Mucosa of stomach (tissue), 1 donor: Measurements from ENCODE around the gene SYMPK.

ENCODE experiments used
- H3K27me3 ChIP-seq: one replicate; pipeline ENCODE4 v1.7.0; 2013; ENCODE audit warnings: mild to moderate bottlenecking, low read length; ENCODE audit not compliant: control insufficient read depth, insufficient read depth
- H3K36me3 ChIP-seq: one replicate; pipeline ENCODE4 v1.7.0; 2013; ENCODE audit warnings: low read length; ENCODE audit not compliant: control insufficient read depth, insufficient read depth
- H3K4me1 ChIP-seq: one replicate; pipeline ENCODE4 v1.7.0; 2013; ENCODE audit warnings: mild to moderate bottlenecking, low read length; ENCODE audit not compliant: control insufficient read depth, insufficient read depth
- H3K4me3 ChIP-seq: one replicate; pipeline ENCODE4 v1.7.0; 2013; ENCODE audit warnings: low read length
- H3K9ac ChIP-seq: one replicate; pipeline ENCODE4 v1.7.0; 2013; ENCODE audit warnings: mild to moderate bottlenecking, low read length, moderate library complexity
- H3K9me3 ChIP-seq: one replicate; pipeline ENCODE4 v1.7.0; 2013; ENCODE audit warnings: mild to moderate bottlenecking, low read length, moderate library complexity; ENCODE audit not compliant: control insufficient read depth
- donor health status: Pancreatic carcinoma.

Gene SYMPK

DNA sequence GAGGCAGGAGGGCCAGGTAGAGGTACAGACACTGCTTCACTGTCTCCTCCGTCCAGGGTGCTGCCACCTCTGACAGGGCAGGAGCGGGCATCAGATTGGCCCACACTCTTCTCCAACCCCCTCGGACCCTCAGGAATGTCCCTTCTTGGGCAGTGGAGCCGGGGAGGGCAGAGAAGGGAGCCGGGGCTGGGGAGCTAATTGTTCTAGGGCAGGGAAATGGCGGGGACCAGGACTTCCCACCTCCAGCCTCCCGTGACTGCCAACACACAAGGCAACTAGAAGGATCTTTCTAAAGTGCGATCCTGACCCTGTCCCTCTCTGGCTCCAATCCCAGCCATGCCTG, 37.7 kb downstream of the SYMPK start:
- Histone ChIP-seq H3K4me1 (peaks cover 11% of the 10 kb centered on the region), H3K4me3 (no peak overlapping the region), H3K36me3 (peaks cover 18% of the 10 kb centered on the region), H3K9me3 (no peaks in the 10 kb centered on the region), H3K27me3 (no peaks in the 10 kb centered on the region), H3K9ac (no peak overlapping the region)

DNA sequence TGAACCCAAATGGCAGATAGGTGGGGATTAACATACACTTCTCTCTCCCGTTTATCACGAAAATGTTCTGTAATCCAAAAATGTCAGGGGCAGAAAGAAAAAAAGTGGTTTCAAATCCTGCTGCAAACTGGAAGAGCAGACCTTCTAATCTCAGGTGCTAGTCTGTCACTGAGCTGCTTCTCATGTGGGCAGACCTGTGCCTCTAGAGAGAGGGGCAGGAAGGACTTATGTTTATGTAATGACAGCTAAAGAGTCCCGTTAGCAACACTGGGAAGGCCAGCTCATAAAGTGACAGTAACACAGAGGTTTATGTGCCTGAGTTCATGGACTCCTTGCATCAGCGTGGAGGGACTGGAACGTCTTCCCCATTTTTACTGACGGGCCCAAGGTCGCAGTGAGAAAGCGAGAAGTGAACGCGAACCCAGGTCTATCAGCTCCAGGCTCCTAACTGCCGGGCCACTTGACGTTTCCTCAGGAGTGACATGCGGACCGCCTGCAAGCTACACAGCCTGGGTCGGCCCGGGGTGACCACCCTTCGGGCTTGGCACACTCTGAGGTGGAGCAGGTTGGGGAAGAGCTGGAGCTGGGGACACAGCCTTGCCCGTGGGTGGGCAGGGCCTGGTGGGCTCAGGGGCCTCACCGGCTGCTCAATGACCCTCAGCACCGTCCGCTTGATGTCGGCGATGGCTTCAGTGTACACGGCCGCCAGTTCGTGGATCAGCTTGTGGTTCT, 38.2 kb downstream of the SYMPK start:
- H3K4me1 ChIP-seq: peaks cover 11% of the 10 kb centered on the region
- no peak overlapping the region for H3K9ac ChIP-seq
- H3K9me3 ChIP-seq: no peaks in the 10 kb centered on the region
- no peak overlapping the region for H3K4me3 ChIP-seq
- no peaks in the 10 kb centered on the region for H3K27me3 ChIP-seq
- peaks cover 13% of the 10 kb centered on the region for H3K36me3 ChIP-seq

DNA sequence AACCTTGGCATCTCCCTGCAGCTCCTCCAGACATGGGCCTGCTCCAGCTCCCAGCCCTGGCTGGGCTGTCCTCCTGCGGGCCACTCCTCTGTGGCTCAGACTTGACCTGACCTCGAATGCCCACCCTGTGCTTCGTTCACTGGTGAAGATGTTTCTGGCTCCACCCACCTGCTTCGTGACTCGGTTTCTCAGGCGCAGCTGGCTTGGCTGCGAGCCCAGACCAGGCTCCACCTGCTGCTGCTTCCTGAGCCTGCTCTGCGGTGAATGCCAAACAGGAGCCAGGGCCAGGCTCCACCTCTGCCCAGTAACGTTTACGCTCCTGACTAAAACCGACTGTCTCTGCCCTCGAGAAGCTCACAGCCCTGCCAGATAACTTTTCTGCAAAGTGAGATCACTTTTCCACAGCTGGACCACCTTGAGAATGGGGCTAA, 38.9 kb downstream of the SYMPK start:
- H3K36me3 ChIP-seq: peaks cover 11% of the 10 kb centered on the region
- no peak overlapping the region for H3K4me3 ChIP-seq
- no peak overlapping the region for H3K9ac ChIP-seq
- no peaks in the 10 kb centered on the region for H3K9me3 ChIP-seq
- H3K4me1 ChIP-seq: peaks cover 11% of the 10 kb centered on the region
- H3K27me3 ChIP-seq: no peaks in the 10 kb centered on the region

DNA sequence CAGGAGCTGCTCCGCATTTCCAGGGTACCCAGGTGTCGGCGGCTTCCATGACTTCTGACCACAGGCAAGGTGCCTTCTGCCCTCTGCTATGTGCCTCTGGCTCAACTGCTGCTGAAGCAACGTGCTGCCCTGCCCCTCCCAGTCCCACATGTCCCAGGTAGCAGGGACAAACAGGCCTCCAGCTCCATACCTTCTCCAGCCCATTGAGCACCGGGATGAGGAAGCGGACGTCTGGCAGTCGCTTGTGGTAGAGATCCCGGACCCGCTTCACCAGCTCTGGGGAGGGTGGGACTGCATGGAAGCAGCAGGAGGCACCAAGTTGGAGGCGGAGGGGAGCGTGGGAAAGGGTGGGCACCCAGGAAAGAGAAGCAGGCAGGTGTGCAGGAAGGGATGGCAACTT, 39.8 kb downstream of the SYMPK start:
- H3K36me3 ChIP-seq: peaks cover 11% of the 10 kb centered on the region
- no peak overlapping the region for H3K9ac ChIP-seq
- H3K4me1 ChIP-seq: peaks cover 11% of the 10 kb centered on the region
- H3K4me3 ChIP-seq: no peak overlapping the region
- H3K9me3 ChIP-seq: no peaks in the 10 kb centered on the region
- H3K27me3 ChIP-seq: no peaks in the 10 kb centered on the region

DNA sequence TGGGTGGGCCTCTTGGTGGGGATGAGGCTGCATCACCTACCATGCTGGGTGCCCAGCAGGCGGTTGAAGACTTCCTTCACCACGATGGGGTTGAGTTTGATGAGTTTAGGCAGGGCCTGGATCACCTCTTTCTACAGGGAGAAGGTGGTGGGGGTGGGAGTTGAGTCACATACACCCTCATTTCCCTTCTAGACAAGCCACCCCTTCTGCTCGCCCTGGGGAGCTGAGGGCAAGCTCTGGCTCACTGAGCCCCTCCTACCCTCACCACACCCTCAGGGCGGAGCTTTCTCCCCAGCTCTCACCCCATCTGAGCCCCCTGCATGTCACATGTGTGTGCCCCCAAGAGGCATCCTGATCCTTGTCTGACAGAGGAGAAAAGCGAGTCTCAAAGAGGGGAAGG, 40.2 kb downstream of the SYMPK start:
- H3K36me3 ChIP-seq: peaks cover 11% of the 10 kb centered on the region
- H3K9me3 ChIP-seq: no peaks in the 10 kb centered on the region
- H3K9ac ChIP-seq: no peak overlapping the region
- no peaks in the 10 kb centered on the region for H3K27me3 ChIP-seq
- peaks cover 11% of the 10 kb centered on the region for H3K4me1 ChIP-seq
- no peak overlapping the region for H3K4me3 ChIP-seq

DNA sequence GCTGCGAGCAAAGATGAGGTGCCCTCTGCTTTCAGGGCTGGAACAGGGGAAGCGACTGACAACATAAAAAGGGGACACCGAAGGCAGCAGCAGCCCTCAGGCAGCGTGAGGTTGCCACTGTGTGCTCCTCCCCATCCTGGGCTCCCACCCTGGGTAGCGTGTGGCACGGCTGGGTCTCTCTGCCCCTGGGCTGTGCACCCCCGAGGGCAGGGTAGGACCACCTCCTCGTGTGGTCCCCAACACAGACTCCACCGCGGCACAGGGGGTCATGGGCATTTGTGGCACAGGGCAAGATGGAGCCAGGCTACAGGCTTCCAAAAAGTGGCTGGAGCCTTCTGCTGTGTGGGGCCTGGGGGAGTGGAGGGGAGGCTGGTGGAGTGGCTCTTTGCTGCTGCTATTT, 41.4 kb downstream of the SYMPK start:
- H3K9me3 ChIP-seq: no peaks in the 10 kb centered on the region
- H3K36me3 ChIP-seq: peaks cover 11% of the 10 kb centered on the region
- H3K4me3 ChIP-seq: no peak overlapping the region
- no peak overlapping the region for H3K9ac ChIP-seq
- H3K4me1 ChIP-seq: peaks cover 11% of the 10 kb centered on the region
- no peaks in the 10 kb centered on the region for H3K27me3 ChIP-seq

DNA sequence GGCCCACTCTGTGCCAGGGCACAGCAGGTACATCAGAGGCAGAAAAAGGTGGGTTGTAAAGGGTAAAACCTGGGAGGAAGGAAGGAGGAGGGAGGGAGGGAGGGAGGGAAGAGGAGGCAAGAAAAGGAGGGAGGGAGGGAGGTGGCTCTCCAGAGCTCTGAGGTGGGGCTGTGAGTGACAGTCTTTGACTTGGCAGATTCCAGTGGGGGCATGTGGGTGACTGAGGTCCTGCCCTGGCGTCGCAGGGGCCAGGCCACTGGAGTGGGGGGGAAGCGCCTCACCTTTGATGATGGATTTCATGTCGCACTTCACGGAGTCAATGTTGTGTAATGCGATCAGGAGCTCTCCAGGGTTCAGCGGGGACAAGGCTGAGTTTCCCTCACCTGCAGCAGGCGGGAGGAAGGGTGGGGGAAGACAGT, 41.8 kb downstream of the SYMPK start:
- Histone ChIP-seq H3K4me1 (peaks cover 11% of the 10 kb centered on the region), H3K4me3 (no peak overlapping the region), H3K9ac (no peak overlapping the region), H3K9me3 (no peaks in the 10 kb centered on the region), H3K36me3 (peaks cover 11% of the 10 kb centered on the region), H3K27me3 (no peaks in the 10 kb centered on the region)

DNA sequence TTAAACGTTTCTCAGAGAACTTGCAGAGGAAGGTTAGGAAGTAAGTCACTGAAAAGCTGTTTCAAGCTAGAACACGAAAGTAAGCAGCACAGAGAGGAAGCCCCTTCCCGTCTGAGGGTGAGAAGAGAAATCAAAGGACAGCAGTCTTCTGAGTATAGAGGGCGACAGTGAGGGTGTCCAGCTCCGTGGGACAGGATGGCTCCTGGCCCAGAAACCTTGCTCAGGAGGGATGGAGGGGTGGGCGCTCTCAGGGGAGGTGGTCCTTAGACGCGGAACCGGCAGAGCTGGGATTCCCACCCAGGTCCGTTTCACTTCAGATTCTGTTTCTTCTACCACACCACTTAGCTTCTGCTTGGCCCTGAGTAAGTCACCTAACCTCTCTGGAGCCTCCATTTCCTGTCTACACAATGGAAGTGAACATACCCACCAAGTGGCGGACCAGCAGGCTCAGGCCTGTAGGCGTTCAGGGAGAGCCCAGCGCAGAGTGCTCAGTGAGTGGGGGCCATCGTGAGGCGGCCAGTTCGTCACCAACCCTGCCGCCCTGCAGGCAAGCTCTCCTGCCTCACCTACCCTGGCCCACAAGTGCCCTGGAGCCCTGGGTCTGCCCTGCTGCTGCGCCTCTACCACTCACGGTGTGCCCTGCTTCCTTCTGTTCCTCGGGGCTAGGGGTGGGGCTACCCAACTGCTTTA, 42.4 kb downstream of the SYMPK start:
- H3K9me3 ChIP-seq: no peaks in the 10 kb centered on the region
- H3K4me1 ChIP-seq: peaks cover 11% of the 10 kb centered on the region
- H3K4me3 ChIP-seq: no peak overlapping the region
- peaks cover 11% of the 10 kb centered on the region for H3K36me3 ChIP-seq
- H3K27me3 ChIP-seq: no peaks in the 10 kb centered on the region
- H3K9ac ChIP-seq: no peak overlapping the region

DNA sequence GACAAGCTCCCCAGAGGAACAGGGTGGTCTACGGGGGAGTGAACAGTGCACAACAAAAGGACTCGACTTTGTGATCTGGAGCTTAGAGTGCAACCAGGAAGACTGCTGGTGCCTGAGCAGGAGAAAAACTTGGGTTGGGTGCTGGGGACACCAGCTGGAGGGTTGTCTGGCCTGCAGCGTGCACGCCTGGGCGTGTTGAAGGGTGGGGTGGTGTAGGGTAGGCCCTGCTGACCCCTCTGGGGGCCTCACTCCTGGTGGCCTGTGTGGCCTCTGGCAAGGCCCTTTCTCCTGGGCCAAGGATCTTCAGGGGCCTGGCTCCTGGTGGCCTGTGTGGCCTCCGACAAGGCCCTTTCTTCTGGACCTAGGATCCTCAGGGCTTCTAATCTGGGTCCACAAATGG, 43.2 kb downstream of the SYMPK start:
- Histone ChIP-seq H3K9ac (no peak overlapping the region), H3K9me3 (no peaks in the 10 kb centered on the region), H3K27me3 (no peaks in the 10 kb centered on the region), H3K4me3 (no peak overlapping the region), H3K4me1 (peaks cover 8% of the 10 kb centered on the region), H3K36me3 (peaks cover 11% of the 10 kb centered on the region)

DNA sequence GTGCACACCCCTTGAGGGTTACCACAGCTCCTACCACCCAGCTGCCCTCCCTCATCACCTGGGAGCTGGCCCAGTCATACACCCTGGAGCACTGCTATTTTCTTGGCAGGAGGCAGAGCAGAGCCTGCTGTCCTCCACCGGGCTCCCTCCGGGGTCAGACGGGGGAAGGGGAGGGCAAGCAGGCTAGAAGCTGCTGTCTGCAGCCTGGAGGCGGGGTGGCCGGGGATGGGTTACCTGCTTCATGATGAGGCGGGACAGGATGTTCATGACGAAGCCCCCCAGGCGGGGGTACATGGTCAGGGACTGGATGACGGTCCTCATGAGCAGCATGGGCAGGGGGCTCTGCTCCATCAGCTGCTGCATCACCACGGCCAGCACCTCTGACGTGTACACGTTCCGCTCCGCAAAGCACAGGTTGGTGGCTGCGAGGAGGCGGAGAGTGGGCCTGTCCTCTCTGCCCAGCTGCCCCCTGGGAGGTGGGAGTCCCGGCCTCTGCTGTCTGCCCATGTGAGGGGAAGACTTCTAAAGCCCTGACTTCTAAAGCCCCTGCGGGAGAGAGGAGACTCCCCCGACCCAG, 45.1 kb downstream of the SYMPK start:
- Histone ChIP-seq H3K9me3 (no peaks in the 10 kb centered on the region), H3K36me3 (peaks cover 5% of the 10 kb centered on the region), H3K4me3 (no peak overlapping the region), H3K9ac (no peak overlapping the region), H3K27me3 (no peaks in the 10 kb centered on the region), H3K4me1 (no peaks in the 10 kb centered on the region)

DNA sequence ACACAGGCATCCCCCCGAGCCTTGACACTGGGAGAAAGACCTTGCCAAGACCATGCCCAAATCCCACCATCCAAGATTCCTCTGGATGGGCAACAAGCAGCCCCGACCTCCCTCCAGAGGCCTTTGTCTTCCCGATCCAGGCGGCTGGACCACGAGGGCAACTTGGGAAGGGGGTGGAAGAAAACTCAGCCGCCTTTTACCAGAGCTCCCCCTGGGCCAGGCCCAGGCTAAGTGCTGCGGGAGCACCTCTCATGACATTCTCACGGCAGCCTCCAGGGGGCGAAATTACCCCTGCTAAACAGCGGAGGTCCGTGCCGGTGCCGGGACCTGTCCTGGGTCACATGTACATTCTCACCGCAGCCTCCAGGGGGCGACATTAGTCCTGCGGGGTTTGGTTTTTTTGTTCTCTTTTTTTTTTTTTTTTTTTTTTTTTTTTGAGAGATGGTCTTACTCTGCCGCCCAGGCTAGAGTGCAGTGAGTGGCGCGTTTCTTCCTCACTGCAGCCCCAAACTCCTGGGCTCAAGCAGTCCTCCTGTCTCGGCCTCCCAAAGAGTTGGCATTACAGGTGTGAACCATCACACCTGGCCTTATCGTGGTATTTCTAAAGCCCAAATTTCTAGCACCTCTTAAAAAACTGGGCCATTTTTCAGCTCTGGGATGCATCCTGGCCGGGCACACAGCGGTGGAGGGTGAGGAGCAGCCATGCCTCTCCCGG, 45.8 kb downstream of the SYMPK start:
- Histone ChIP-seq H3K4me3 (no peak overlapping the region), H3K9ac (no peak overlapping the region), H3K9me3 (no peaks in the 10 kb centered on the region), H3K27me3 (no peaks in the 10 kb centered on the region), H3K4me1 (no peaks in the 10 kb centered on the region), H3K36me3 (peaks cover 5% of the 10 kb centered on the region)
